Hematopoietic multipotent progenitor cell treated with erythropoietin and hydrocortisone succinate and interleukin-3 and kit ligand, for 17 days (in vitro differentiated cells): ENCODE measurements around the gene TCP10L.
"Not testable (repeated sequence)": the region's sequence is repeated elsewhere in the genome, so short reads cannot be mapped to it uniquely, and the experiment has no call there.

Experiments
- DNase-seq: peaks from one replicate; pipeline ENCODE4 v3.0.0-alpha.2; 2015; ENCODE audit warnings: low spot score

TCP10L gene

GRCh38 chr21:32585042-32585710 is at the start of gene TCP10L:
TCP10L (minus strand) TSS chr21:32585523; CDS start chr21:32584304, 1,219 bp downstream.
- DNase-seq: no peak

- DNase-seq: no peak
Observed at GRCh38 chr21:32626621-32627196, 41.4 kb upstream of the TCP10L start.

GRCh38 chr21:32618218-32618617 is 32.9 kb upstream of the TCP10L start:
- DNase-seq: not testable (repeated sequence)

- DNase-seq: no peak
Observed at GRCh38 chr21:32613436-32614043, 28.2 kb upstream of the TCP10L start.

DNA sequence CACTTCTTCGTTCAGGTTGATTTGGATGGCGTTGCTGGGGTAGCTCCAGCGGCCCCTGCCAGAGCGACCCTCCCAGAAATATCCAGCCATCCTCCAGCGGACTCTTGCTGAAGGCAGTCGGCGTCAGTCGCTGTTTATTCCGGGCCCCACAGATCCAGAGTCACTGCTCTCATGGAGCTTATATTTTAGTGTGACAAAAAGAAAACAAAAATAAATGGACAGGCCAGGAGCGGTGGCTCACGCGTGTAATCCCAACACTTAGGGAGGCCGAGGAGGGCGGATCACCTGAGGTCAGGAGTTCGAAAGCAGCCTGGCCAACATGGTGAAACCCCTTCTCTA is 27.6 kb upstream of the TCP10L start:
- no peak for DNase-seq

DNA sequence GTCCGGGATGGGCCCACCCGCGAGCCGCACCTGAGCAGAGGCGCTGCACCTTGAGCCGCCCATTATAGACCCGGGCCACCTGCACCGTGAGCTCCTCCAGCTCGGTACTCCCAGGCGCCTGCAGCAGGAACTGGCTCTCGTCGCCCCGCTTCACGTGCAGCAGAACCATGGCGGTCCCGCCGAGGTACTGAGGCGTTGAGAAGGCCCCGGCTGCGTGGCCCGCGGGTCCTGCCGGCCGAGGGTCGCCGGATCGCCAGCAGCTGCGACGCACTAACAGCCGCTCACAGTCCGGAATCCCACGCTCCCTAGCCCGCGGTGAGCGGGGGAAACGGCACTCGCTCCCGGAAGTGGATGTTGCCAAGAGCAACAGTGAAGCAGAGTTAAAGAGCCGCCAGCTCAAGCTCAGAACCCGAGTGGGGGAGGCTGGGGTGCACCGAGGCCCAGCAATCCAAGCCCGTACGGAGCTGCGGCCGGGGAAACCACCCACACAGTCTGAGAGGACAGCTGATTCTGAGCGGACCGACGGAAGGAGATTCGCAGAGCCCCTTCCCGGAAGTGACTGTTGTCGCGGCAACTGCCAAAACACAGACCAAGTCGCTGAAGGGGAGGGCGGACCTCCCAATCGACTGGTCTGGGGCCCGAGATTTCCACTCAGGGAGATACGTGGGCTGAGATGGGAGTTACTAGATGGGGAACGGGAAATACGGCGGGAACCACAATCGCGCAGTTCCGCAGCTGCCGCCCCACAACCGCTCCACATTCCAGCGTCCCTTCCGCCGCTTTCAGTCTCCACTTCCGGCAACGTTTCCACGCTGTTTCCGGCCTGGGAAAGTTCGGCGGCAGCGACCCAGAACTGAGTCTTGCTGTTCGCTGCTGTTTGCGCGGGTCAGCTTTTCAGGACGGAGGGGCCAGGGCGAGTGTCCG is 27.0 kb upstream of the TCP10L start, which contains the start of gene CFAP298:
Gene CFAP298 (minus strand): TSS at position 303 of the 924 bp plus-strand sequence. CDS start 134 bp downstream, at position 169.
- DNase-seq: peak; percentile 82

DNA sequence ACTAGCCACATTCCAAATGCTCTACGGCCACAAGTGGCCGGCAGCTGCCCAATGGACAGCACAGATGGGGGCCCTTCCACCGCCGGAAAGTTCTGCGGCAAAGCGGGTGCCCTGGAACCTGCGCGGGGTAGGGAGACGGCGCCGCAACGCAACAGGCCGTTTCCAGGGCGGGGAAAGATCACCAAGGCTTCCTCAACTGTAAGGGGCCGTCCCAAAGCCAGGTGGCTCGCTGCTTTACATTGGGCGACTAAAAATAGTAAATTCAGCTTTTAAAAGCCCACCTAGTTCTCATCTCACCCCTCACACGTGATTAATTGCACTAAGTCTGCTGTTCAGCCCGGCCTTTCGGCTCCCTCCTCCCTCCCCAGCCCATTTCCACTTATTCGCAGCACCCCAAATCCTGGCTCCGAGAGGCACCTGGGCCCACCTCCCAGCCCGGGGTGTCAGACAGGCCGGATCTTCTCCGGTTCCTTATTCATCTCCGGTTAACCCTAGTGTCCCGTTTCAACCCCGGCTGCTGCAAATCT is 26.2 kb upstream of the TCP10L start:
- no peak for DNase-seq

- not testable (repeated sequence) for DNase-seq
Observed at GRCh38 chr21:32610940-32611339, 25.6 kb upstream of the TCP10L start.

- no peak for DNase-seq
Observed at GRCh38 chr21:32608851-32609250, 23.5 kb upstream of the TCP10L start.

DNA sequence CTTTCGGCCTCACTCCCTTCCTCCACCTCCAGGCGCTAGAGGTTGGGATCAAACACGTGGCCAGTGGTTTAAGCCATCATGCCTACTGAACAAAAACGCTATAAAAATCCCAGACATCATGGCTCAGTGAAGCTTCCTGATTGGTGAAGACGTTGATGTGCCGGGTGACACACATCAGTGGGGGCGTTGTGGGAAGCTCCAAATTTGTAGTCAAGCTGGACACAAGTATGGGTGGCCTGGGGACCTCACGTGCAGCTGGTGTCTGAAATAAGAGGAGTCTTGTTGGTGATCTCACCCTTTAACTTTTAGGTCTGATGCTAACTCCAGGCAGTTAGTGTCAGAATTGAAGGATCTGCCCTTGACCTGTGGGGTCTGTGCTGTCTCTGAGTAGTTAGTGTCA is 20.1 kb upstream of the TCP10L start:
- DNase-seq: no peak

- no peak for DNase-seq
Observed at GRCh38 chr21:32604464-32604863, 19.1 kb upstream of the TCP10L start.

DNA sequence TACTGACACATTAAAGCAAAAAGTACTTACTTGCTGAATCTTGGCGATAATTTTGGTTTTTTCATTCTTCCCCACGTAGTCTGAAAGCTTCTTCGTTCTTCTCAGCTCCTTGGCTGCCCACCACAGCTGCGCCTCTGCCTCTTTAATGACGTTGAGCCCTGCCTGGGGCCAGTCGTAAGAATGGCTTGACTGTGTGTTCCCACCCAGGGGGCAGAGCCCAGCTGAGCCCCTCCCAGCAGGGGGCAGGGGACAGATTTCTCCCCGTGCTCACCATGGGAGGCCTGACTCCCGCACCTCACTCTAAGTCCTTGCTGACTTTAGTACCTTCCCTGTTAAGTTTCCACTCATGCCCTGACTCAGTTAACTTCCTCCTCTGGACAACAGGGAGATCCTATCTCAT is 17.8 kb upstream of the TCP10L start:
- no peak for DNase-seq

- no peak for DNase-seq
Observed at GRCh38 chr21:32602099-32602498, 16.8 kb upstream of the TCP10L start.

DNA sequence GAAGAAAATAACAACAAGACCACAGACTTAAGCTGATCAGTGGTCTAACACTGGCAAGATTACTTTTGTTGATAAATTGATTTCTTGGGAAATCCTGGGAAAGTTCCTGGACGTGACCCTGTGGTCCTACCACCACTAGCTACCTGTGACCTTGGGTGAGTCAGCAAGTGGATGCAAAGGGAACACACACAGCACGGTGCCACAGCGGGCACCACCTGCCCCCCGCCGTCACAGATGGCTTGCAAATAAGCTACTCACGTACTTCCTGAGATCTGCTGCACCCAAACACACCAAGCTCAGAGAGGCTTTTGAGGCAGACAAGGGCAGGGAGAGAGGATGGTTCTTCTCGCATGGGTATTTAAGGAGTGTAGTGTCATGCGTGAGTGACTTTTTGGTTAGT is 14.2 kb upstream of the TCP10L start:
- no peak for DNase-seq

- no peak for DNase-seq
Observed at GRCh38 chr21:32599091-32599490, 13.8 kb upstream of the TCP10L start.

DNA sequence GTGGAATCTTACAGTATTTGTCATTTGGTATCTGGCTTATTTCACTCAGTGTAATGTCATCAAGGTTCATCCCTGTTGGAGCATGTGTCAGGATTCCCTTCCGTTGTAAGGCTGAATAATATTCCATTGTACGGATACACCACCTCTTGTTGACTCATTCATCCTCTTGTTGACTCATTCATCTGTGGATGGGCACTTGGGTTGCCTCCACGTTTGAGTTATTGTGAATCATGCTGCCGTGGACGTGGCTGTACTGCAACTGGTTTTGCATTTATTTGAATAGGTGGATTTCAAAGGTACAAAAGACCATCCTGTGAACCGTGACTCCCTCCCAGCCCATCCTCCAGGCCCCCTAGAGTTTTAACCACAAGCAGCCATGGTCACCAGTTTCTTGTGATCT is 11.9 kb upstream of the TCP10L start:
- DNase-seq: no peak

- no peak for DNase-seq
Observed at GRCh38 chr21:32595431-32595830, 10.1 kb upstream of the TCP10L start.

GRCh38 chr21:32593690-32594089 is 8.4 kb upstream of the TCP10L start:
- no peak for DNase-seq

- no peak for DNase-seq
Observed at GRCh38 chr21:32592929-32593502, 7.7 kb upstream of the TCP10L start.

DNA sequence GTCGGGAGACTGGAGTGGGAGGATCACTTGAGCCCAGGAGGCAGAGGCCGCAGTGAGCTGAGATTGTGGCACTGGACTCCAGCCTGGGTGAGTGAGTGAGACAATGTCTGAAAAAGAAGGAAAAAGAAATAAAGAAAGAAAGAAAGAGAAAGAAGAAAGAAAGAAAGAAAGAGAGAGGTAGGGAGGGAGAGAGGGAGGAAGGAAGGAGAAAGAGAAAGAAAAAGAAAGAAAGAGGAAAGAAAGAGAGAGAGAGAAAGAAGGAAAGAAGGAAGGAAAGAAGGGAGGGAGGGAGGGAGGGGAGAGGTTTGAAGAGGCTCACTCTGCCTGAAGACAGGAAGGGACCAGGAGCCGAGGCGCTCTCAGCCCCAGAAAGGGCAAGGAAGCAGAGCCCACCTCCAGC is 4.8 kb upstream of the TCP10L start:
- no peak for DNase-seq

GRCh38 chr21:32587651-32588050 is 2.3 kb upstream of the TCP10L start:
- no peak for DNase-seq

DNA sequence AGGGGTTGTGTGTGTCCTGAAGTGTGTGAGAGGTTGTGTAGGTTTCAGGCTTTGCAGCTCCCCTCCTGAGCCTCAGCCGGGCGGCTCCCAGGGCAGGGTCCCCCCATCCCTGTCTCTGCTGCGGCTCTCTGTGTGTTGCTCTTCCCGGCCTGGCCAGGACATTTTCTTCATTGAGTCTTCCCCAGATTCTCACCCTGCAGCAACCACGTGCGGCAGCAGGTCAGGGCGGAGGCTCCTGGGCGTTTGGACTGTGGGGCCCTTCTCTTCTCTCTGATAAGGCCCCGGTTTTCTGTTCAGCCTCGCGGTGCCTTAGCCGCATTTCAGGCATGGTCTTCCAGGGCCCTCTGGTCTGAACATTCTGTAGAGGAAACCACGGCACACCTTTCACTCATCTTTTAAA is 1.8 kb upstream of the TCP10L start:
- no peak for DNase-seq
